HCT116 (cell line): ENCODE measurements around the gene GNG7. TPM values are rescaled to one million over a fixed set of nuclear protein-coding genes. Genes with fewer than 3 reads are reported as not detected.

Experiments
- ATAC-seq: fragments of 200-7000 bp; cut with Tn5 transposase; 2 replicates; pipeline ENCODE4 v1.9.1; 2020; ENCODE audit warnings: mild to moderate bottlenecking, moderate library complexity
- BruUV-seq: library from RNA; stranded (reverse); fragments of 400-500 nt; replicated peaks from 2 replicates; lab custom pipeline; 2021; lab: Mats Ljungman, UMichigan
- CTCF ChIA-PET: fragments of 300-600 bp; sonication (Branson Sonifier 250); formaldehyde crosslinking; loops from one replicate; lab custom pipeline; 2021; ENCODE audit warnings: antibody characterized with exemption; lab: Charles Lee
- POLR2A ChIA-PET: fragments of 300-600, 350-600 bp; sonication (Branson Sonifier 250); formaldehyde crosslinking; loops from one replicate; lab custom pipeline; 2021; ENCODE audit warnings: antibody characterized with exemption; lab: Charles Lee
- RAD21 ChIA-PET, 2 experiments: fragments of 300-600 bp; sonication (Branson Sonifier 250); formaldehyde crosslinking; loops; one replicate each; lab custom pipeline; 2023; ENCODE audit warnings: low total read pairs in 2 of 2; ENCODE audit not compliant: uncharacterized antibody in 2 of 2, unreplicated experiment in 2 of 2, low non-redundant PET in 1 of 2; lab: Charles Lee
- DNase-seq: peaks from one replicate; pipeline ENCODE4 v3.0.0-alpha.2; 2010; ENCODE audit warnings: low read depth, low spot score
- H2AFZ ChIP-seq: fragments of 200-600 bp; shearing (Covaris generic), sonication (generic); 2 replicates; pipeline ENCODE4 v1.6.1; 2017; ENCODE audit warnings: low read depth, mixed run types, mixed read lengths, antibody characterized with exemption, low read length; ENCODE audit not compliant: poor library complexity, severe bottlenecking
- H3K27ac ChIP-seq: 2 replicates; pipeline ENCODE4 v1.5.1; 2012; ENCODE audit warnings: low read depth, low read length
- H3K27me3 ChIP-seq: fragments of 200-600 bp; sonication (generic); 2 replicates; pipeline ENCODE4 v1.6.1; 2016; ENCODE audit warnings: mixed run types, low read length, mixed read lengths; ENCODE audit not compliant: insufficient read depth
- H3K36me3 ChIP-seq, 2 experiments: fragments of 200-500 bp in 1 of 2; fragments of 200-600 bp in 1 of 2; sonication (Bioruptor generic) in 1 of 2; sonication (generic) in 1 of 2; 2 replicates each; pipeline versions ENCODE4 v1.5.1 to v1.6.1; 2014 to 2016; ENCODE audit warnings: low read length in 2 of 2, inconsistent platforms in 1 of 2, mixed read lengths in 1 of 2, mixed run types in 1 of 2; ENCODE audit not compliant: insufficient read depth in 2 of 2, control insufficient read depth in 1 of 2
- H3K4me1 ChIP-seq, 2 experiments: fragments of 200-600 bp in 1 of 2; sonication (generic) in 1 of 2; 2 replicates each; pipeline versions ENCODE4 v1.5.1 to v1.6.1; 2012 to 2017; ENCODE audit warnings: low read length in 2 of 2, inconsistent platforms in 1 of 2, mild to moderate bottlenecking in 1 of 2, mixed read lengths in 1 of 2, mixed run types in 1 of 2, moderate library complexity in 1 of 2; ENCODE audit not compliant: insufficient read depth in 2 of 2, control insufficient read depth in 1 of 2
- H3K4me2 ChIP-seq: fragments of 200-600 bp; sonication (generic); 2 replicates; pipeline ENCODE4 v1.6.1; 2017; ENCODE audit warnings: mixed run types, low read length, mixed read lengths
- H3K4me3 ChIP-seq, 2 experiments: fragments of 200-600 bp in 1 of 2; sonication (generic) in 1 of 2; replicated peaks in 1 of 2; 2 replicates each; pipeline ENCODE4 v1.5.1; 2011 to 2016; ENCODE audit warnings: low read length in 2 of 2, control low read depth in 1 of 2, low read depth in 1 of 2, mild to moderate bottlenecking in 1 of 2, mixed read lengths in 1 of 2, mixed run types in 1 of 2
- H3K79me2 ChIP-seq: fragments of 200-600 bp; sonication (generic); 2 replicates; pipeline ENCODE4 v1.6.1; 2017; ENCODE audit warnings: mild to moderate bottlenecking, mixed run types, low read length, moderate library complexity, mixed read lengths; ENCODE audit not compliant: insufficient read depth
- H3K9ac ChIP-seq: fragments of 200-600 bp; sonication (generic); 2 replicates; pipeline ENCODE4 v1.6.1; 2016; ENCODE audit warnings: low read length, mixed read lengths
- H3K9me2 ChIP-seq: fragments of 200-600 bp; sonication (generic), shearing (Covaris generic); 2 replicates; pipeline ENCODE4 v1.6.1; 2017; ENCODE audit warnings: mixed run types, mild to moderate bottlenecking, moderate library complexity; ENCODE audit not compliant: insufficient read depth
- H3K9me3 ChIP-seq, 2 experiments: fragments of 200-500 bp in 1 of 2; fragments of 200-600 bp in 1 of 2; sonication (Bioruptor generic) in 1 of 2; sonication (generic) in 1 of 2; 2 replicates each; pipeline ENCODE4 v1.6.1; 2014 to 2017; ENCODE audit warnings: low read length in 2 of 2, mixed read lengths in 2 of 2, inconsistent platforms in 1 of 2, low read depth in 1 of 2, mild to moderate bottlenecking in 1 of 2, mixed run types in 1 of 2, moderate library complexity in 1 of 2; ENCODE audit not compliant: control insufficient read depth in 1 of 2, insufficient read depth in 1 of 2
- H4K20me1 ChIP-seq: fragments of 200-600 bp; sonication (generic), shearing (Covaris generic); 2 replicates; pipeline ENCODE4 v1.6.1; 2017; ENCODE audit warnings: mixed run types, mild to moderate bottlenecking, moderate library complexity; ENCODE audit not compliant: insufficient read depth
- ATF3 ChIP-seq: IDR thresholded peaks from 2 replicates; pipeline ENCODE4 v1.6.1; 2012
- CBX3 ChIP-seq: IDR thresholded peaks from 2 replicates; pipeline ENCODE4 v1.6.1; 2012; ENCODE audit warnings: low read depth
- CEBPB ChIP-seq: IDR thresholded peaks from 2 replicates; pipeline ENCODE4 v1.6.1; 2012; ENCODE audit warnings: low read depth
- CTCF ChIP-seq, 3 experiments: fragments of 200-600 bp in 1 of 3; sonication (generic) in 1 of 3; IDR thresholded peaks in 2 of 3; conservative IDR thresholded peaks in 1 of 3; 2 replicates each; pipeline ENCODE4 v1.5.1; 2012 to 2017; ENCODE audit warnings: low read depth in 2 of 3, low read length in 2 of 3, antibody characterized with exemption in 1 of 3, borderline replicate concordance in 1 of 3, control low read depth in 1 of 3, mild to moderate bottlenecking in 1 of 3, mixed read lengths in 1 of 3, mixed run types in 1 of 3, moderate library complexity in 1 of 3; ENCODE audit not compliant: insufficient read depth in 1 of 3
- EGR1 ChIP-seq: IDR thresholded peaks from 2 replicates; pipeline ENCODE4 v1.6.1; 2012; ENCODE audit warnings: low read depth
- ELF1 ChIP-seq: IDR thresholded peaks from 2 replicates; pipeline ENCODE4 v1.6.1; 2012; ENCODE audit warnings: low read depth, borderline replicate concordance
- EZH2phosphoT487 ChIP-seq: fragments of 200-600 bp; IDR thresholded peaks from 2 replicates; pipeline ENCODE4 v1.6.1; 2018; ENCODE audit warnings: antibody characterized with exemption, borderline replicate concordance
- JUND ChIP-seq: IDR thresholded peaks from 2 replicates; pipeline ENCODE4 v1.6.1; 2012
- POLR2A ChIP-seq: IDR thresholded peaks from 2 replicates; pipeline ENCODE4 v1.7.0; 2011; ENCODE audit warnings: borderline replicate concordance; ENCODE audit not compliant: insufficient read depth, insufficient read length; ENCODE audit errors: extremely low read depth
- POLR2AphosphoS5 ChIP-seq: IDR thresholded peaks from 2 replicates; pipeline ENCODE4 v1.6.1; 2011; ENCODE audit warnings: mild to moderate bottlenecking, low read depth, low read length, moderate library complexity
- REST ChIP-seq: IDR thresholded peaks from 2 replicates; pipeline ENCODE4 v1.6.1; 2012; ENCODE audit warnings: low read depth
- SIN3A ChIP-seq: IDR thresholded peaks from 2 replicates; pipeline ENCODE4 v1.6.1; 2012; ENCODE audit warnings: low read depth
- SP1 ChIP-seq: IDR thresholded peaks from 2 replicates; pipeline ENCODE4 v1.6.1; 2012; ENCODE audit warnings: low read depth
- SRF ChIP-seq: IDR thresholded peaks from 2 replicates; pipeline ENCODE4 v1.6.1; 2012; ENCODE audit warnings: low read depth
- TCF7L2 ChIP-seq: IDR thresholded peaks from 2 replicates; pipeline ENCODE4 v1.7.0; 2011; ENCODE audit warnings: borderline replicate concordance, inconsistent platforms; ENCODE audit not compliant: insufficient read depth, insufficient read length; ENCODE audit errors: extremely low read depth
- YY1 ChIP-seq: IDR thresholded peaks from 2 replicates; pipeline ENCODE4 v1.6.1; 2011; ENCODE audit warnings: low read length, low read depth, moderate library complexity, mild to moderate bottlenecking; ENCODE audit not compliant: insufficient replicate concordance; ENCODE audit errors: extremely low read depth
- ZBTB33 ChIP-seq: IDR thresholded peaks from 2 replicates; pipeline ENCODE4 v1.6.1; 2011; ENCODE audit warnings: mild to moderate bottlenecking, low read length, moderate library complexity; ENCODE audit not compliant: insufficient replicate concordance; ENCODE audit errors: extremely low read depth
- ZFX ChIP-seq: fragments of 450-650 bp; IDR thresholded peaks from 2 replicates; pipeline ENCODE4 v1.6.1; 2017
- ZNF274 ChIP-seq: fragments of 200-500 bp; sonication (Bioruptor generic); IDR thresholded peaks from 2 replicates; pipeline ENCODE4 v1.6.1; 2014; ENCODE audit warnings: mild to moderate bottlenecking, low read depth, low read length, inconsistent platforms
- intact Hi-C: fragments of 100-400 bp; cut with micrococcal nuclease; formaldehyde crosslinking; loops from 2 replicates; pipeline ENCODE4 v1.10.0; 2022
- total RNA-seq: library from RNA; stranded (reverse); gene quantifications from one replicate; pipeline ENCODE4 v1.2.1, GENCODE V29; 2021; ENCODE audit not compliant: unreplicated experiment

The GNG7 gene
- total RNA-seq, 1 experiment from 2014 or later, result 11.3 TPM

- Histone ChIP-seq H3K9me2 (no peaks in the 10 kb centered on the region), H3K27ac (no peak overlapping the region), H3K27me3 (no peaks in the 10 kb centered on the region), H3K9me3 (no peaks in the 10 kb centered on the region), H2AFZ (no peak overlapping the region)
- DNase-seq, result no peak
- POLR2A ChIA-PET, result no interaction called here
- ATAC-seq, result no peak
- TF ChIP-seq SIN3A (no peak), ATF3 (no peak), POLR2A (no peak), TCF7L2 (no peak), EZH2phosphoT487 (no peak), SP1 (no peak), ZBTB33 (no peak), ZNF274 (no peak), REST (no peak), JUND (no peak), SRF (no peak), CEBPB (no peak), ELF1 (no peak), ZFX (no peak), YY1 (no peak), EGR1 (no peak), CBX3 (no peak), POLR2AphosphoS5 (no peak), CTCF (IDR thresholded peaks at IDR 0.05 in 2 of 3, conservative IDR thresholded peaks at IDR 0.05 in 1 of 3; ENCODE audit: borderline replicate concordance in 1 of 3, insufficient read depth in 1 of 3, low read depth in 2 of 3, low read length in 2 of 3) (no peak)
- TF ChIP-seq, all 23 proteins: peak for 0
- Histone ChIP-seq H3K9ac (no peak overlapping the region), H3K4me3 (no peak overlapping the region), H3K36me3 (no peaks in the 10 kb centered on the region), H3K4me1 (peaks cover 0 to 6% of the 10 kb centered on the region in 2 experiments; a peak in 2 of 4 replicates), H4K20me1 (no peaks in the 10 kb centered on the region), H3K4me2 (no peak overlapping the region), H3K79me2 (no peaks in the 10 kb centered on the region)
- RAD21 ChIA-PET, result no interaction called here
- CTCF ChIA-PET, result no interaction called here
- no TSS peak for BruUV-seq
- intact Hi-C loops, result no loop called here
Measured at GRCh38 chr19:2650515-2650914, 52.0 kb downstream of the GNG7 start.
